HepG2 (cell line): ENCODE measurements around the gene RPS14. TPM values are rescaled to one million over a fixed set of nuclear protein-coding genes. Genes with fewer than 3 reads are reported as not detected.
"Not testable (repeated sequence)": the region's sequence is repeated elsewhere in the genome, so short reads cannot be mapped to it uniquely, and the experiment has no call there.

Source experiments
- ATAC-seq: fragments of 200-7000 bp; cut with Tn5 transposase; 3 replicates; pipeline ENCODE4 v1.9.1; 2020; ENCODE audit warnings: mild to moderate bottlenecking, moderate library complexity
- BruUV-seq: library from RNA; stranded (reverse); fragments of 400-500 nt; replicated peaks from 2 replicates; lab custom pipeline; 2021; lab: Mats Ljungman, UMichigan
- CTCF ChIA-PET: fragments of 300-600 bp; formaldehyde crosslinking; extraction: SDS; loops from one replicate; lab custom pipeline; 2021; ENCODE audit warnings: low total read pairs, inconsistent platforms, low intra/inter-chr PET ratio; lab: Yijun Ruan, JAX
- POLR2A ChIA-PET: fragments of 350-600 bp; sonication (Branson Sonifier 250); formaldehyde crosslinking; loops from one replicate; lab custom pipeline; 2020; ENCODE audit warnings: antibody characterized with exemption, inconsistent platforms; lab: Yijun Ruan, JAX
- DNase-seq: peaks from one replicate; pipeline ENCODE4 v3.0.0-alpha.2; 2015; ENCODE audit warnings: low spot score
- FAIRE-seq: peaks from 3 replicates; lab custom pipeline; 2011; peaks lifted over from hg19 to GRCh38; lab: Jason Lieb, UNC
- H2AFZ ChIP-seq: one replicate; pipeline ENCODE4 v1.6.1; 2011; ENCODE audit warnings: low read length, inconsistent platforms
- H3K27ac ChIP-seq: fragments of 300-600 bp; 3 replicates; pipeline ENCODE4 v1.8.0; 2011; ENCODE audit warnings: mixed run types, mild to moderate bottlenecking, mixed read lengths, low read length, inconsistent platforms; ENCODE audit not compliant: insufficient read depth; ENCODE audit errors: extremely low read length
- H3K27me3 ChIP-seq, 2 experiments: fragments of 200-600 bp in 1 of 2; 2 replicates in 1 of 2; 3 replicates in 1 of 2; pipeline versions ENCODE4 v1.6.0 to v1.8.0; 2011; ENCODE audit warnings: low read length in 2 of 2, mild to moderate bottlenecking in 2 of 2, moderate library complexity in 2 of 2, inconsistent platforms in 1 of 2; ENCODE audit not compliant: insufficient read depth in 2 of 2, control insufficient read depth in 1 of 2
- H3K36me3 ChIP-seq, 2 experiments: fragments of 200-600 bp in 1 of 2; replicated peaks in 1 of 2; 2 replicates in 1 of 2; 3 replicates in 1 of 2; pipeline versions ENCODE4 v1.5.1 to v1.8.0; 2011; ENCODE audit warnings: low read length in 2 of 2, inconsistent platforms in 1 of 2; ENCODE audit not compliant: insufficient read depth in 2 of 2, control insufficient read depth in 1 of 2
- H3K4me1 ChIP-seq: 2 replicates; pipeline ENCODE4 v1.5.1; 2012; ENCODE audit warnings: low read length, inconsistent platforms; ENCODE audit not compliant: insufficient read depth
- H3K4me2 ChIP-seq: 2 replicates; pipeline ENCODE4 v1.6.0; 2011; ENCODE audit warnings: low read depth, low read length, inconsistent platforms
- H3K4me3 ChIP-seq, 3 experiments: fragments of 200-600 bp in 1 of 3; sonication (generic), shearing (Covaris generic) in 1 of 3; replicated peaks in 1 of 3; 2 replicates each; pipeline ENCODE4 v1.5.1; 2011 to 2016; ENCODE audit warnings: low read length in 3 of 3, inconsistent platforms in 2 of 3, low read depth in 2 of 3, mild to moderate bottlenecking in 2 of 3, control low read depth in 1 of 3, mixed read lengths in 1 of 3; ENCODE audit not compliant: insufficient read depth in 1 of 3
- H3K79me2 ChIP-seq: one replicate; pipeline ENCODE4 v1.6.1; 2011; ENCODE audit warnings: low read length, inconsistent platforms; ENCODE audit not compliant: insufficient read depth
- H3K9ac ChIP-seq: 2 replicates; pipeline ENCODE4 v1.6.0; 2011; ENCODE audit warnings: mild to moderate bottlenecking, low read depth, low read length, inconsistent platforms; ENCODE audit not compliant: insufficient read depth
- H3K9me3 ChIP-seq: 2 replicates; pipeline ENCODE4 v1.5.1; 2012; ENCODE audit warnings: mild to moderate bottlenecking, low read length
- H4K20me1 ChIP-seq: 2 replicates; pipeline ENCODE4 v1.6.0; 2011; ENCODE audit warnings: inconsistent platforms, mild to moderate bottlenecking, low read length, moderate library complexity; ENCODE audit not compliant: insufficient read depth
- ATF7 ChIP-seq, 2 experiments: fragments of 450-650 bp in 1 of 2; sonication (generic) in 1 of 2; formaldehyde crosslinking in 1 of 2; IDR thresholded peaks; 2 replicates each; pipeline versions ENCODE4 v1.4.0 to v1.6.1; 2016 to 2020; ENCODE audit warnings: antibody characterized with exemption in 1 of 2, mild to moderate bottlenecking in 1 of 2, missing genetic modification reagents in 1 of 2
- CEBPB ChIP-seq: IDR thresholded peaks from 2 replicates; pipeline ENCODE4 v1.6.1; 2011; ENCODE audit warnings: low read depth, low read length, improper control_type of control experiment, borderline replicate concordance
- GMEB1 ChIP-seq: sonication (generic); formaldehyde crosslinking; IDR thresholded peaks from 2 replicates; pipeline ENCODE4 v1.5.1; 2020; ENCODE audit warnings: missing genetic modification reagents, mild to moderate bottlenecking, borderline replicate concordance
- SOX13 ChIP-seq, 3 experiments: fragments of 450-650 bp in 1 of 3; sonication (generic) in 1 of 3; formaldehyde crosslinking in 1 of 3; IDR thresholded peaks in 2 of 3; conservative IDR thresholded peaks in 1 of 3; 2 replicates each; pipeline versions ENCODE4 v1.5.0 to v1.6.1; 2016 to 2020; ENCODE audit warnings: antibody characterized with exemption in 1 of 3, mild to moderate bottlenecking in 1 of 3, missing compliant biosample characterization in 1 of 3, missing genetic modification reagents in 1 of 3, moderate library complexity in 1 of 3
- SOX5 ChIP-seq: IDR thresholded peaks from 2 replicates; pipeline ENCODE4 v1.6.1; 2016; ENCODE audit warnings: borderline replicate concordance
- WGBS: methylation state at CpG from one replicate; pipeline ENCODE4 v1.1.6; 2017; ENCODE audit warnings: low lambda C conversion rate; 5-methylcytosine and 5-hydroxymethylcytosine counted together
- in situ Hi-C: cut with HindIII; loops from 2 replicates; pipeline ENCODE4 v1.10.0; 2017; ENCODE audit warnings: low pct_unique_long_range_greater_than_20kb; ENCODE audit not compliant: extremely low pct_ligation_motif_present
- intact Hi-C: fragments of 100-400 bp; cut with micrococcal nuclease; formaldehyde crosslinking; loops from one replicate; pipeline ENCODE4 v1.10.0; 2022; ENCODE audit not compliant: unreplicated experiment
- polyA plus RNA-seq, 8 experiments: library from polyadenylated mRNA; depleted of rRNA in 3 of 8; stranded (reverse) in 7 of 8; unstranded in 1 of 8; fragments of >200 nt; fragmentation: Illumina TruSeq in 4 of 8; extraction: Trizol in 4 of 8; gene quantifications; 2 replicates each; pipeline versions ENCODE4 v1.2.1 to v1.2.3, GENCODE V29; 2011 to 2016; ENCODE audit warnings: low read depth in 4 of 8, missing spikeins in 1 of 8, mixed read lengths in 1 of 8; ENCODE audit not compliant: insufficient read depth in 1 of 8
- total RNA-seq, 5 experiments: library from RNA; depleted of rRNA; stranded (reverse); fragments of >200 nt; fragmentation: Illumina TruSeq; extraction: Trizol; gene quantifications; 2 replicates each; pipeline ENCODE4 v1.2.3, GENCODE V29; 2016; ENCODE audit warnings: low read depth in 1 of 5

RPS14 gene
- total and polyA plus RNA-seq, 2 of the 13 experiments (the other 11 are each of a cell fraction or from before 2014, with no cell fraction given): 2,116 to 3,295 TPM

- not testable (repeated sequence) for H3K4me2 ChIP-seq; ATAC-seq; H3K79me2 ChIP-seq; FAIRE-seq; H3K27me3 ChIP-seq; H3K36me3 ChIP-seq; BruUV-seq; H2AFZ ChIP-seq; TF ChIP-seq SOX13 (IDR thresholded peaks at IDR 0.05)
- intact Hi-C loops: loop anchor here (10.0 kb wide), 1 partner anchor 281 kb away; no protein-coding TSS in a partner anchor
- peaks cover 36% of the 10 kb centered on the region for H3K4me1 ChIP-seq
- TF ChIP-seq SOX5 (CRISPR knock-in tag): peak; percentile 50; the same call in 1 of the 2 replicates
- TF ChIP-seq SOX13 (CRISPR knock-in tag; conservative IDR thresholded peaks at IDR 0.05 in 1 of 2, IDR thresholded peaks at IDR 0.05 in 1 of 2): peak in 1 of 2 experiments; percentile 52; a peak in 2 of 4 replicates
- TF ChIP-seq, all 625 proteins: peak for 2; not testable (repeated sequence) for 623
- H3K9me3 ChIP-seq, H3K9ac ChIP-seq, DNase-seq, H3K27ac ChIP-seq, CTCF ChIA-PET, in situ Hi-C loops, H4K20me1 ChIP-seq, H3K4me3 ChIP-seq: not testable (repeated sequence)
- POLR2A ChIA-PET: interaction anchor here (3.7 kb wide), 1 partner anchor 14 kb away, joined by 31 read pairs; the partner anchor contains the start of gene CD74
- 81% methylated on average over 9 of the region's 9 CpGs for WGBS
Observed at GRCh38 chr5:150426165-150426564, 23.4 kb downstream of the RPS14 start.

- no peak overlapping the region for H3K27ac ChIP-seq
- no TSS peak for BruUV-seq
- H3K36me3 ChIP-seq: no peaks in the 10 kb centered on the region
- no peak overlapping the region for H3K9ac ChIP-seq
- H3K4me2 ChIP-seq: no peak overlapping the region
- no peaks in the 10 kb centered on the region for H3K27me3 ChIP-seq
- H3K9me3 ChIP-seq: no peaks in the 10 kb centered on the region
- ATAC-seq: no peak
- CTCF ChIA-PET: no interaction called here
- no peak for FAIRE-seq
- no peak for DNase-seq
- intact Hi-C loops (loop anchor here (10.0 kb wide), 1 partner anchor 278 kb away; no protein-coding TSS in a partner anchor), in situ Hi-C loops (no loop called here)
- no peaks in the 10 kb centered on the region for H4K20me1 ChIP-seq
- H3K79me2 ChIP-seq: no peaks in the 10 kb centered on the region
- no peak overlapping the region for H3K4me3 ChIP-seq
- peaks cover 11% of the 10 kb centered on the region for H3K4me1 ChIP-seq
- H2AFZ ChIP-seq: no peak overlapping the region
- peak; percentile 20; the same call in 1 of the 2 replicates for TF ChIP-seq ATF7 (IDR thresholded peaks at IDR 0.05)
- TF ChIP-seq ATF7 (CRISPR knock-in tag; IDR thresholded peaks at IDR 0.05): no peak
- no peak for TF ChIP-seq GMEB1 (CRISPR knock-in tag)
- peak; percentile 42; the same call in 1 of the 2 replicates for TF ChIP-seq CEBPB
- POLR2A ChIA-PET: interaction anchor here (1.7 kb wide), 1 partner anchor 10 kb away, joined by 4 read pairs; the partner anchor contains the start of gene CD74
- 25% methylated on average over 3 of the region's 3 CpGs for WGBS
Observed at GRCh38 chr5:150422758-150423157, 26.8 kb downstream of the RPS14 start.
